Hepatocyte (in vitro differentiated cells): ENCODE measurements around the gene FBF1. TPM values are rescaled to one million over a fixed set of nuclear protein-coding genes. Genes with fewer than 3 reads are reported as not detected.

Experiments
- DNase-seq: peaks from one replicate; pipeline ENCODE4 v3.0.0-alpha.2; 2016; ENCODE audit warnings: low spot score
- H2AFZ ChIP-seq: fragments of 200-600 bp; sonication (generic); 2 replicates; pipeline ENCODE4 v1.6.0; 2016; ENCODE audit warnings: antibody characterized with exemption, mild to moderate bottlenecking
- H3K27ac ChIP-seq: fragments of 200-600 bp; sonication (generic); 2 replicates; pipeline ENCODE4 v1.5.1; 2016; ENCODE audit warnings: mild to moderate bottlenecking
- H3K27me3 ChIP-seq: fragments of 200-600 bp; sonication (generic); 2 replicates; pipeline ENCODE4 v1.6.1; 2016
- H3K36me3 ChIP-seq: fragments of 200-600 bp; sonication (generic); replicated peaks from 2 replicates; pipeline ENCODE4 v1.5.1; 2016; ENCODE audit warnings: low read depth; ENCODE audit not compliant: insufficient read depth
- H3K4me1 ChIP-seq: fragments of 200-600 bp; sonication (generic); 2 replicates; pipeline ENCODE4 v1.5.1; 2016; ENCODE audit warnings: mild to moderate bottlenecking, moderate library complexity; ENCODE audit not compliant: insufficient read depth
- H3K4me2 ChIP-seq: fragments of 200-600 bp; sonication (generic); 2 replicates; pipeline ENCODE4 v1.6.0; 2016
- H3K4me3 ChIP-seq: fragments of 200-600 bp; sonication (generic); 2 replicates; pipeline ENCODE4 v1.5.1; 2016; ENCODE audit warnings: mild to moderate bottlenecking
- H3K79me2 ChIP-seq: fragments of 200-600 bp; sonication (generic); 2 replicates; pipeline ENCODE4 v1.6.0; 2017; ENCODE audit warnings: mild to moderate bottlenecking
- H3K9me2 ChIP-seq: fragments of 200-600 bp; sonication (generic); replicated peaks from 2 replicates; pipeline ENCODE4 v1.6.0; 2017; ENCODE audit warnings: mild to moderate bottlenecking; ENCODE audit not compliant: insufficient read depth
- H3K9me3 ChIP-seq: fragments of 200-600 bp; sonication (generic); 2 replicates; pipeline ENCODE4 v1.5.1; 2016; ENCODE audit warnings: low read depth, mild to moderate bottlenecking
- H4K20me1 ChIP-seq: fragments of 200-600 bp; sonication (generic); 2 replicates; pipeline ENCODE4 v1.6.0; 2016; ENCODE audit warnings: mild to moderate bottlenecking; ENCODE audit not compliant: insufficient read depth, poor library complexity, severe bottlenecking
- EZH2 ChIP-seq: fragments of 200-600 bp; sonication (generic); IDR thresholded peaks from 2 replicates; pipeline ENCODE4 v1.6.1; 2016; ENCODE audit warnings: antibody characterized with exemption, mild to moderate bottlenecking, borderline replicate concordance
- EZH2phosphoT487 ChIP-seq: fragments of 200-600 bp; sonication (generic); IDR thresholded peaks from one replicate; pipeline ENCODE4 v1.6.1; 2018; ENCODE audit warnings: antibody characterized with exemption, mild to moderate bottlenecking, low read depth, moderate library complexity; ENCODE audit not compliant: unreplicated experiment, severe bottlenecking
- whole genome bisulfite sequencing: methylation state at CpG from one replicate; pipeline ENCODE4 v1.1.6; 2016; ENCODE audit warnings: low lambda C conversion rate; ENCODE audit errors: missing lambda C conversion rate; 5-methylcytosine and 5-hydroxymethylcytosine counted together
- polyA plus RNA-seq: library from polyadenylated mRNA; unstranded; fragments of >200 nt; fragmentation: Nextera tagmentation; extraction: Ambion mirVana; gene quantifications from 2 replicates; pipeline ENCODE4 v1.2.1, GENCODE V29; 2016
- total RNA-seq: library from RNA; depleted of rRNA; stranded (reverse); fragments of >200 nt; gene quantifications from 2 replicates; pipeline ENCODE4 v1.2.3, GENCODE V29; 2014
- TF ChIP-seq, protein P1 (sequence below): fragments of 200-600 bp; sonication (generic); IDR thresholded peaks from 2 replicates; pipeline ENCODE4 v1.5.1; 2016; ENCODE audit warnings: antibody characterized with exemption, mild to moderate bottlenecking; ENCODE audit not compliant: poor library complexity

The FBF1 gene
- total and polyA plus RNA-seq, 2 experiments from 2014 or later = 6.1 to 9.7 TPM

DNA sequence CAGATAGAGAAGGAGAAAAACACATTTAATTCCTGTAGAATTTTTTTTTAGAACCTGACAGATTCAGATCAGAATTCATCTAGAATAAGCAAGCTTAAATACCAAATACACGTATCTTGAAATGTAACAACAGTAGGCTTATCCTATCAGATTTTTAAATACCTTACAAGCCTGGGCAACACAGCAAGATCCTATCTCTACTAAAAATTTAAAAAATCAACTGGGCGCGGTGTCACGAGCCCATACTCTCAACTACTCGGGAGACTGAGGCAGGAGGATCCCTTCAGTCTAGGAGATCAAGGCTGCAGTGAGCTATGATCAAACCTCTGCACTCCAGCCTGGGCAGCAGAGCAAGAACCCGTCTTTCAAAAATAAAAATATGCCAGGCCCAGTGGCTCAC is 24.6 kb upstream of the FBF1 start:
- H3K4me2 ChIP-seq = no peak overlapping the region
- H3K9me3 ChIP-seq = no peaks in the 10 kb centered on the region
- no peak overlapping the region for H3K27ac ChIP-seq
- no peaks in the 10 kb centered on the region for H3K36me3 ChIP-seq
- no peaks in the 10 kb centered on the region for H3K27me3 ChIP-seq
- peaks cover 36% of the 10 kb centered on the region for H4K20me1 ChIP-seq
- no peak overlapping the region for H2AFZ ChIP-seq
- peaks cover 94% of the 10 kb centered on the region for H3K79me2 ChIP-seq
- DNase-seq = no peak
- no peaks in the 10 kb centered on the region for H3K9me2 ChIP-seq
- no peak overlapping the region for H3K4me3 ChIP-seq
- no peaks in the 10 kb centered on the region for H3K4me1 ChIP-seq
- WGBS = 97% methylated on average over 6 of the region's 6 CpGs
- TF ChIP-seq EZH2 = no peak
- no peak for TF ChIP-seq EZH2phosphoT487
- TF ChIP-seq, protein P1, sequence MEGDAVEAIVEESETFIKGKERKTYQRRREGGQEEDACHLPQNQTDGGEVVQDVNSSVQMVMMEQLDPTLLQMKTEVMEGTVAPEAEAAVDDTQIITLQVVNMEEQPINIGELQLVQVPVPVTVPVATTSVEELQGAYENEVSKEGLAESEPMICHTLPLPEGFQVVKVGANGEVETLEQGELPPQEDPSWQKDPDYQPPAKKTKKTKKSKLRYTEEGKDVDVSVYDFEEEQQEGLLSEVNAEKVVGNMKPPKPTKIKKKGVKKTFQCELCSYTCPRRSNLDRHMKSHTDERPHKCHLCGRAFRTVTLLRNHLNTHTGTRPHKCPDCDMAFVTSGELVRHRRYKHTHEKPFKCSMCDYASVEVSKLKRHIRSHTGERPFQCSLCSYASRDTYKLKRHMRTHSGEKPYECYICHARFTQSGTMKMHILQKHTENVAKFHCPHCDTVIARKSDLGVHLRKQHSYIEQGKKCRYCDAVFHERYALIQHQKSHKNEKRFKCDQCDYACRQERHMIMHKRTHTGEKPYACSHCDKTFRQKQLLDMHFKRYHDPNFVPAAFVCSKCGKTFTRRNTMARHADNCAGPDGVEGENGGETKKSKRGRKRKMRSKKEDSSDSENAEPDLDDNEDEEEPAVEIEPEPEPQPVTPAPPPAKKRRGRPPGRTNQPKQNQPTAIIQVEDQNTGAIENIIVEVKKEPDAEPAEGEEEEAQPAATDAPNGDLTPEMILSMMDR = no peak

DNA sequence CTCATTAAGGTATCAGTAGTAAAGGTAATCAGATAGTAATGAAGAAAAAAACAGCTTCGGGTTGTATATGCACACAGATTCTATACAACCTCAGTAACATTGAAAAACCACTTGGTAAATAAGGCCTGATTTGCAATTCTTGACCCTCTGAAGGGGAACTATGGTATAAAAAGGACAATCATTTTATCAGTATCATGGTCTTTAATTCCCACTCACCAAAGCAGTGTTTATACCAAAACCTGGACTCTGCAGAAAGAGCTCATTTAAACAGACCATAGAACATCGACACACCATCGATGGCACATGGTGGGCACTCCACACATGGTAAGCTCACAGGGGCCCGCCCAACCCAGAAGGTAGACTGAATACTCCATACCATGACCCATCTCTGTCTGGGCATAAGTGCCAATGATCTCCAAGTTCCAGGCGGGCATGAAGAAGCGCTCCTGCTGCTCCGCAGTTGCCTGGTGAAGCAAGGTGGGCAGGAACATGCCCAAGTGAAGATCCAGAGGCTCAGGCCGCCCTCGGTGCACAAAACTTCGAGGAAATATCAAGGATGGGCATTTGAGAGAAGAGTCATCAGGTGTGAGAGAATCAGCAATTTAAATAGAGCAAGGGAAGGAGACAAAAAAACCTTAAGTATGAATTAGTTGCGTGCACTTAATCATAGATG is 19.1 kb upstream of the FBF1 start:
- no peaks in the 10 kb centered on the region for H3K9me3 ChIP-seq
- no peaks in the 10 kb centered on the region for H3K27me3 ChIP-seq
- H4K20me1 ChIP-seq = peaks cover 24% of the 10 kb centered on the region
- peaks cover 25% of the 10 kb centered on the region for H3K4me1 ChIP-seq
- H3K79me2 ChIP-seq = peaks cover 81% of the 10 kb centered on the region
- TF ChIP-seq, protein P1 = no peak
- TF ChIP-seq EZH2phosphoT487 = no peak
- no peak for TF ChIP-seq EZH2
- H3K4me2 ChIP-seq = peak overlapping the region; percentile 68
- WGBS = 92% methylated on average over 11 of the region's 11 CpGs
- DNase-seq = no peak
- no peaks in the 10 kb centered on the region for H3K36me3 ChIP-seq
- peak overlapping the region; percentile 56 for H3K27ac ChIP-seq
- H3K4me3 ChIP-seq = no peak overlapping the region
- H3K9me2 ChIP-seq = no peaks in the 10 kb centered on the region
- H2AFZ ChIP-seq = no peak overlapping the region

DNA sequence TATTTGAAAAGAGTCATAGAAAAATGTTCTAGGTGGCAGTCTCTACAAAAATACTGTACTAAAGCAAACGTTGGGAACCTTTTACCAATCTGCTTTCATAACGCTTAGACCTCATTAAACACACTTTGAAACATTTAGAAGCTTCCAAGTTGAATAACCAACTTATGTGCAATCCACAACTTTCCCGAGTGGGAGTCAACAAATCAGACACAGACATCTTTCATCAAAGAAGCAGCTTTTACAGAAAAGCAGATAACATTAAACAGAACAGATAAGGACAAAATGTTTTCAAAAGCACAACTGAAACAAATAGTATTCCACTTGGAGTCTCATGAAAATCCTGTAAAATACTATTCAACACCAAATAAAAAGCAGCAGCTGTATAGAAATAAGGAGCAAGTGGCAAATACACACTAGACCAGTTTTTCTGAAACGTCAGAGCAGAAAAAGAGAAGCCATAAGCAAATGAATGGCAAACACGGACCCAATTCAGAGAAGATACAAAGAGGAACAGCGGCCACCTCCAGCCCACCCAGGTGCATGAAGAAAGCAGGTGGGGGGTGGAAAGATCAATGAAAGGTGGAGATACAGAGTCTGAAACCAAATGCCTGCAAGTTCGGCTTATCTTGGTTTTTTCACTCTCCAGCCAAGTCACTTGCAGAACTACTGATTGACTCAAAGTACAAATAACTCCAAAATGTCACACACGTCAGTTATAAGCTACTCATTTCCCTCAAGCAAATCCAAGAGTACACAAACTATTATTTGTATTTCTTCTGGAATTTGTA is 18.4 kb upstream of the FBF1 start:
- H3K27me3 ChIP-seq = no peaks in the 10 kb centered on the region
- no peaks in the 10 kb centered on the region for H3K36me3 ChIP-seq
- no peak overlapping the region for H3K4me3 ChIP-seq
- TF ChIP-seq EZH2phosphoT487 (no peak), EZH2 (no peak)
- TF ChIP-seq, protein P1 = no peak
- peaks cover 21% of the 10 kb centered on the region for H4K20me1 ChIP-seq
- 29% methylated on average over 8 of the region's 8 CpGs for whole genome bisulfite sequencing
- peak overlapping the region; percentile 68 for H3K4me2 ChIP-seq
- H3K9me3 ChIP-seq = no peaks in the 10 kb centered on the region
- peak overlapping the region; percentile 56 for H3K27ac ChIP-seq
- H3K79me2 ChIP-seq = peaks cover 73% of the 10 kb centered on the region
- no peaks in the 10 kb centered on the region for H3K9me2 ChIP-seq
- peak; percentile 36 for DNase-seq
- peaks cover 25% of the 10 kb centered on the region for H3K4me1 ChIP-seq
- no peak overlapping the region for H2AFZ ChIP-seq
